Left colon (tissue), 2 donors: ENCODE measurements around the gene LEFTY1. TPM values are rescaled to one million over a fixed set of nuclear protein-coding genes. Genes with fewer than 3 reads are reported as not detected.
"Not testable (repeated sequence)": the region's sequence is repeated elsewhere in the genome, so short reads cannot be mapped to it uniquely, and the experiment has no call there.

Experiments used
- ATAC-seq: fragments of 200-7000 bp; cut with Tn5 transposase; one replicate; pipeline ENCODE4 v1.9.1; 2020; ENCODE audit warnings: mild to moderate bottlenecking, moderate library complexity
- DNase-seq, 2 donors: peaks; one replicate each; pipeline ENCODE4 v3.0.0-alpha.2; 2020
- intact Hi-C, 2 donors: fragments of 100-400 bp; cut with DNase I in 1 of 2; cut with micrococcal nuclease in 1 of 2; formaldehyde crosslinking; loops; one replicate each; pipeline versions ENCODE4 v1.11.2 to v1.14.0; 2022; cut with DNase I, micrococcal nuclease
- long read RNA-seq: library from polyadenylated mRNA; unstranded; transcript quantifications from one replicate; pipeline ENCODE4 v2.0.0, GENCODE V29; 2021
- total RNA-seq, 2 donors: library from RNA; stranded (reverse); fragmentation: NEBNext Ultra II Directional; extraction: Animal tissue kit (Norgen Biotek cat#: 25700); gene quantifications; one replicate each; pipeline ENCODE4 v1.2.1, GENCODE V29; 2021
- donor health status: DM: no; HTN: no; CAD: no.
- donor health status: DM: yes; HTN: yes; CAD: no.

The LEFTY1 gene, protein sequence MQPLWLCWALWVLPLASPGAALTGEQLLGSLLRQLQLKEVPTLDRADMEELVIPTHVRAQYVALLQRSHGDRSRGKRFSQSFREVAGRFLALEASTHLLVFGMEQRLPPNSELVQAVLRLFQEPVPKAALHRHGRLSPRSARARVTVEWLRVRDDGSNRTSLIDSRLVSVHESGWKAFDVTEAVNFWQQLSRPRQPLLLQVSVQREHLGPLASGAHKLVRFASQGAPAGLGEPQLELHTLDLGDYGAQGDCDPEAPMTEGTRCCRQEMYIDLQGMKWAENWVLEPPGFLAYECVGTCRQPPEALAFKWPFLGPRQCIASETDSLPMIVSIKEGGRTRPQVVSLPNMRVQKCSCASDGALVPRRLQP
- total RNA-seq, result 100 to 1,000 TPM; 106 to 385 TPM
- long read RNA-seq, transcript LEFTY1-201 (4 exons, 1,626 nt), result major isoform, 869 of 908 reads
- long read RNA-seq, partial matches to known transcripts, result 30 of 908 reads
- long read RNA-seq, other reads (novel, unspliced or antisense), result 9 of 908 reads

DNA sequence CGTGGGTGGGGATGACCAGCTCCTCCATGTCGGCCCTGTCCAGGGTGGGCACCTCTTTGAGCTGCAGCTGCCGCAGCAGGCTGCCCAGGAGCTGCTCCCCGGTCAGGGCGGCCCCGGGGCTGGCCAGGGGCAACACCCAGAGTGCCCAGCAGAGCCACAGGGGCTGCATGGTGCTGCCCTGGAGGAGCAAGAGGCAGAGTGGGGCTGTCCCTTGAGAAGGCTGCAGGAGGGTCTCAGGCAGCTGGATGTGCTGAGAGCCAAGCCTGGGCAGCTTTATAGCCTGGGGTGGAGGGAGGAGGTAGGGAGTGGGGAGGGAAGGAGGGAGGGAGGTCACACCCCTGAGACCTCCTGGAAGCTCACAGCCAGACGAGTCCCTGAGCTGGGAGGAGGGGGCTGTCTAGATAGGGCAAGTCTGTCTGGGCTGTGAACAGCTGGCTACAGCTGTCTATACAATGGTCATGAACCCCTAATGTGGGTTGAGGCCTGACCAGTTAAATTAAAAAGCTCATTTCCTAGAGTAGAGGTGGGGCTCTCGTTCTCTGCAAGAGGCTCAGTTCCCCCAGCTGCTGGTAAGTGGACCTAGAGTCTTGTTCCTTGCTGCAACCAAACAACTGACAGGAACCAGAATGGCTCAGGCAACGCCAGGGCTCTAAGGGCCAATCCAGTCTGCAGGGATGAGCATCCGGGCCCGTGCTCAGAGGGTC, at the start of gene LEFTY1:
LEFTY1 (minus strand) TSS at position 249 of the 704 bp plus-strand sequence; CDS start at position 169, 80 bp downstream.
- DNase-seq, result peak; percentile 74 to 85
- intact Hi-C loops, result no loop called here
- ATAC-seq, result peak; percentile 54

DNA sequence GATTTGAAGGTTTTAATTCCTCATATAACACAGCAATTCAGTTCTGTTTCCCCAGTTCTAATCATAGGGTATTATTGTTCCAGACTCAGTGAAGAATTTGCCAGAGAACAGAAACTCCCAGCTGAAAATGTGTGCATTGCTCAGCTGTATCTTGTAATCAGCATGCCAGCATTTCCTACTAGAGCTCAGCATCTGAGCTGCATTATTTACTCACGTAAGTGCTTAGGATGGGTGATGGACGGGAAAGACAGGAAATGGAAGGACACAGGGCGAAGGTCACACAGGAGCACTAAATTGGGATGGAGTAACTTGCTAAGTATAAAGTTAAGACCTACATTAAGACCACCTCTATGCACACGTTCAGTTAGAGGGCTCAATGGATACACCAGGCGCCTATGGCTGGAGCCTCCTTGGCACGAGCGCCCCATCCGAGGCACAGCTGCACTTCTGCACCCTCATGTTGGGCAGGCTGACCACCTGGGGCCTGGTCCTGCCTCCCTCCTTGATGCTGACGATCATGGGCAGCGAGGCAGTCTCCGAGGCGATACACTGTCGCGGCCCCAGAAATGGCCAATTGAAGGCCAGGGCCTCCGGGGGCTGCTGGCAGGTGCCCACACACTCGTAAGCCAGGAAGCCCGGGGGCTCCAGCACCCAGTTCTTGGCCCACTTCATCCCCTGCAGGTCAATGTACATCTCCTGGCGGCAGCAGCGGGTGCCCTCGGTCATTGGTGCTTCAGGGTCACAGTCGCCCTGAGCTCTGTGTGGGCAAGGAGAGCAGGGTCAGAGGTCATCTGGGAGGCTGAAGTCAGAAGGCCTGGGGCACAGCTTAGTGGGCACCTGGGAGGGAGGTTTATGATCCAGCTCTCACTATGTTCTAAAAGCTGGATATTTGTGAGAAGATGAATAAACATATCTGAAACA, 48.4 kb upstream of the LEFTY1 start:
- DNase-seq (no peak), ATAC-seq (peak; percentile 43)
- intact Hi-C loops, result no loop called here

DNA sequence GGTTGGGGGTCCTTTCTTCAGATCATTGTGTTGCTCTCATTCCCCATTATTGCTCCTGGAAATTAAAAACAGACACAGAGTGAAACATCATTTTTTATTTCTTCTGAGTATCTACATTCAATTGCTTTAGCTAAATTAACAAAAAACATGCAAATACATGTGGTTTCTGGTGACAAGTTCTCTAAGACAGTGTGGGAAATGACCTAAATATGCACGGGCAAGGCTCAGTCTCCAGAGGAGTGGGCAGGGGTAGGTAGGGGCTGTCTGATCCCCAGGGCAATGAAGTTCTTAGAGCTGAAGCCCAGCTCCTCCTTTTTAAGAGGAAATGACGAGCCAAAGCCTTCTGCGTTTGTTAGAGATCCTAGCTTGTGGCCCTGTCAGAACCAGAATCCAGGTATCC, 47.6 kb upstream of the LEFTY1 start:
- intact Hi-C loops, result no loop called here
- DNase-seq (no peak), ATAC-seq (no peak)

DNA sequence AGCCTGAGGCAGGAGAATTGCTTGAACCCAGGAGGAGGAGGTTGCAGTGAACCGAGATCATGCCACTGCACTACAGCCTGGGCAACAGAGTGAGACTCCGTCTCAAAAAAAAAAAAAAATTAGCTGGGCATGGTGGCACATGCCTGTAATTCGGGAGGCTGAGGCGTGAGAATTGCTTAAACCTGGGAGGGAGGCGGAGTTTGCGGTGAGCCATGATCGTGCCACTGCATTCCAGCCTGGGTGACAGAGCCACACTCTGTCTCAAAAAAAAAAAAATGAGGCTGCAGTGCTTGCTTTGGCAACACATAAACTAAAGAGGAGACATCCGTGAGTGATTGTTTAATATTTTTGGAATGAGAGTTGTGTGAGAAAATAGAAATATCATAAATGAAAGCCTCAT, 47.1 kb upstream of the LEFTY1 start:
- intact Hi-C loops, DNase-seq, ATAC-seq: not testable (repeated sequence)

DNA sequence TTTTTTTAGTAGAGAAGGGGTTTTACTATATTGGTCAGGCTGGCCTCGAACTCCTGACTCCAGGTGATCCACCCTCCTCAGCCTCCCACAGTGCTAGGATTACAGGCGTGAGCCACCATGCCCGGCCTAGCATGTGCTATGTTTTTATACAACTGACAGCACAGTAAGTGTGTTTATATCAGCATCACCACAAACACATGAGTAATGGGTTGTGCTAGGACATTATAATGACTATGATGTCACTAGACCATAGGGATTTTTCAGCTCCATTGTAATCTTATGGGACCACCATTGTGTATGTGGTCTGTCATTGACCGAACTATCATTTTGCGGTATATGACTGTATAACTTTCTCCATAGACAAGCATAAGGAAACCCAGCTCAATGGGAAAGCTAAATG, 45.8 kb upstream of the LEFTY1 start:
- intact Hi-C loops, result no loop called here
- DNase-seq (no peak), ATAC-seq (no peak)

DNA sequence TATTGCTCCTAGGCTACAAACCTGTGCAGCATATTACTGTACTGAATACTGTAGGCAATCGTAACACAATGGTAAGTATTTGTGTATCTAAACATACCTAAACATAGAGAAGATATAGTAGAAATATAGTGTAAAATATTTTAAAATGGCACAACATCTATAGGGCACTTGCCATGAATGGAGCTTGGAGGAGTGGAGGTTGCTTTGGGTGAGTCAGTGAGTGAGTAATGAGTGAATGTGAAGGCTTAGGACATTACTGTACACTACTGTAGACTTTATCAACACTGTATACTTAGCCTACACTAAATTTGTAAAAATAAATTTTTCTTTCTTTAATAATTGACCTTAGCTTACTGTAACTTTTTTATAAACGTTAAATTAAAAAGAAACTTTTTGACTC, 44.1 kb upstream of the LEFTY1 start:
- intact Hi-C loops, result no loop called here
- DNase-seq (no peak), ATAC-seq (no peak)

DNA sequence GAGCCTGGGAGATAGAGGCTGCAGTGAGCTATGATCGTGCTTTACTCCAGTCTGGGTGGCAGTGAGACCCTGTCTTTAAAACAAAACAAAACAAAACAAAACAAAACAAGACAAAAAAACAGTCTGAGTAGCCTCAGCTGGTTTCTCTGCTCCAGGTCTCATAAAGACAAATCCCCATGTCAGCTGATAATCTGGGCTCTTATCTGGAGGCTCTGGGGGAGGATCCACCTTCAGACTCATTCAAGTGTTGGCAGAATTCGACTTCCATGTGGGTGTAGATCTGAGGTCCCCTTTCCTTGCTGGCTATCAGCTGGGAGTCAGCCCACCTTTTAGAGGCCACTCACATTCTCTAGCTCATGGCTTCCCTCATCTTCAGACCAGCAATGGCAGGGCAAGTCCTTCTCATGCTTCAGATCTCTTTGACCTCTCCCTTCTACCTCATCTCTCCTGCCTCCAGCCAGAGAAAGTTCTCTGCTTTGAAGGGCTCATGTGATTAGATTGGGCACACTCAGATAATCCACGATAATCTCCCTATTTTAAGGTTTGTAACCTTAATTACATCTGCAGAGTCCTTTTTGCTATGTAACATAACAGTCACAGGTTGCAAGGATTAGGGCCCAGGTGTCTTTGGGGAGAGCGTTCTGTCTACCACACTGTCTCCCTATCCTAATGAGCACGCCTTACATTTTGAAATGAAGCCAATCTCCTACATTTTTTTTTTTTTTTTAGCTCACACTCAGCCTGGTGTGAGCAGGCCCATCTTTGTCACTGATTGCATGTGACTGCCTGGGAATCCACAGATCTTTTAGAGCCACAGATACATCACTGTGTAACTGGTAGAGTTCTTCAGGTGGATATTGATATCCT, 42.6 kb upstream of the LEFTY1 start:
- intact Hi-C loops, result no loop called here
- no peak for DNase-seq
- no peak for ATAC-seq

DNA sequence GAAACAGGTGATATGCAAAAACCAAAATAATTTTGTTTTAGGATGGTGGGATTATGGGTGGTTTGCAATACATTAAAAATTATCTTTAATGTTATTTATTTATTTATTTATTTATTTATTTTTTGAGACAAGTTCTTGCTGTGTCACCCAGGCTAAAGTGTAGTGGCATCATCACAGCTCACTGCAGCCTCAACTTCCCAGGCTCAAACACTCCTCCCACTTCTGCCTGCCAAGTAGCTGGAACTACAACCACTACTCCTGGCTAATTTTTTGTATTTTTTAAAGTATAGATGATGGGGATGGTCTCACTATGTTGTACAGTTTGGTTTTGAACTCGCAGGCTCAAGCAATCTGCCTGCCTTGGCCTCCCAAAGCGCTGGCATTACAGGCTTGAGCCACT, 41.6 kb upstream of the LEFTY1 start:
- ATAC-seq (no peak), DNase-seq (no peak)
- intact Hi-C loops, result no loop called here

DNA sequence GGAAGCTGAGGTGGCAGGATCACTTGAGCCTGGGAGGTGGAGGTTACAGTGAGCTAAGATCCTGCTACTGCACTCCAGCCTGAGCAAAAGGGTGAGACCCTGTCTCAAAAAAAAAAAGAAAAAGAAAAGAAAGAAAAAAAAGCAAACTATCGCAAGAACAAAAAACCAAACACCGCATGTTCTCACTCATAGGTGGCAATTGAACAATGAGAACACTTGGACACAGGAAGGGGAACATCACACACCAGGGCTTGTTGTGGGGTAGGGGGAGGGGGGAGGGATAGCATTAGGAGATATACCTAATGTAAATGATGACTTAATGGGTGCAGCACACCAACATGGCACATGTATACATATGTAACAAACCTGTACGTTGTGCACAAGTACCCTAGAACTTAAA, 40.5 kb upstream of the LEFTY1 start:
- ATAC-seq, DNase-seq, intact Hi-C loops: not testable (repeated sequence)

DNA sequence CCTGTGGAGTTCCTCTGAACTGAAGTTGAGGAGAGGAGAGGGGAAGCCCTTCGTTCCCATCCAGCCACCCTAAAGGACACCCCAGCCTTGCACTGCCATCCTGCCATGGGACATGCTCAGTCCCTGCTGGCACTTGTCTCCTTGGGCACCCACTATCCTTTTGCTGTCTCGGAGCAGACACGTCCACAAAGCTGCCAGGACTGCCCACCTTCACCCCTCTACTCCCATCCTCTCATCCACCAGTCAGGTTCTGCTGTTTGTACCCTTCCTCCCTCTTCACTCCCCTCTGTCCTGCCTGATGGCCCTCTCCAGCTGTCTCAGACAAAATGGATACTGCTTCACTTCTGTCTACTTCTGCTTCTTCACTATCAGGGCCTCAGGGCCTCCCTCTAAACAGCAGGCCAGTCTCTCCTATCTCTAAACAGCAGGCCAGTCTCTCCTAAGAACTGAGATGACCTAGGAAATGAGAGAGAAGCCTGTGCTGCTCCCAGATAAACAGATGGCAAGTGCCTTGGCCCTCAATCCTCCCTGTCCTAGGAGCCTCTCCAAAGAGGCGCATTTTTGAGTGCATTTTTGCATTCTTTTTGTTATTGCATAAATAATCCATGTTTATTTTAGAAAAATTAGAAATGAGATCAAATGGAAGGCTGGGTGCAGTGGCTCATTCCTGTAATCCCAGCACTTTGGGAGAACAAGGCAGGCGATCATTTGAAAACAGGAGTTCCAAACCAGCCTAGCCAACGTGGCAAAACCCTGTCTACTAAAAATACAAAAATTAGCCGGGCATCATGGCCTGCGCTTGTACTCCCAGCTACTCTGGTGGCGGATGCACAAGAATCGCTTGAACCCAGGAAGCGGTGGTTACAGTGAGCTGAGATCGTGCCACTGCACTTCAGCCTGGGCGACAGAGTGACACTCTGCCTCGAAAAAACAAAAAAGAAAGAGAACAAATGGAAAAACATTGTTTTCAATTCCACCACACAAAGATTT, 39.5 kb upstream of the LEFTY1 start:
- DNase-seq, result no peak
- no peak for ATAC-seq
- intact Hi-C loops, result no loop called here

DNA sequence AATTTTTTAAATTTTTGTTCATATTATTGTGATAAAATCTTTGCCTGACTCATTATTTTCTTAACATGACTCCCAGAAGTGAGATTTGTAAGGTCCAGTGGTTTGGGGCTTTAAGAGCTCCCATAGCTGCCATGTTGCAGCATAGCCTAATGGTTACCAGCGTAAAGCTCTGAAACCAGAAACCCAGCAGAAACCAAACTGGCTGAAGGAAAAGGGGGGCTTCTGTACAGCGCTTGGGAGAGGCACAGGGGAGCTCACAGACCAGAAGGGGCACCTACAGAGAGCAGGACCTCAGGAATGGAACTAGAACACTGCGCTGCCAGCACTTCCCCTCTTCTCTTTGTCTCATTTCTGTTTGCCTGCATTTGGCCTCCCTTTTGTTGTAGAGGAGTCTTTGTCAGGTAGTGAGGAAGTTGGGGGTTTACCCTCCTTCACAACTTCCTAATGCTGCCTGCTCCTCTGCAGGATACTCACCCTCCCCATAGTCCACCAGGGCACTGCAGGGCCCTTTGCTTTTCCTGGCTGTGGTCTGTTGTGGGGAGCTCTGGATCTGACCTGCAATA, 37.7 kb upstream of the LEFTY1 start:
- intact Hi-C loops, result no loop called here
- DNase-seq (no peak), ATAC-seq (no peak)

DNA sequence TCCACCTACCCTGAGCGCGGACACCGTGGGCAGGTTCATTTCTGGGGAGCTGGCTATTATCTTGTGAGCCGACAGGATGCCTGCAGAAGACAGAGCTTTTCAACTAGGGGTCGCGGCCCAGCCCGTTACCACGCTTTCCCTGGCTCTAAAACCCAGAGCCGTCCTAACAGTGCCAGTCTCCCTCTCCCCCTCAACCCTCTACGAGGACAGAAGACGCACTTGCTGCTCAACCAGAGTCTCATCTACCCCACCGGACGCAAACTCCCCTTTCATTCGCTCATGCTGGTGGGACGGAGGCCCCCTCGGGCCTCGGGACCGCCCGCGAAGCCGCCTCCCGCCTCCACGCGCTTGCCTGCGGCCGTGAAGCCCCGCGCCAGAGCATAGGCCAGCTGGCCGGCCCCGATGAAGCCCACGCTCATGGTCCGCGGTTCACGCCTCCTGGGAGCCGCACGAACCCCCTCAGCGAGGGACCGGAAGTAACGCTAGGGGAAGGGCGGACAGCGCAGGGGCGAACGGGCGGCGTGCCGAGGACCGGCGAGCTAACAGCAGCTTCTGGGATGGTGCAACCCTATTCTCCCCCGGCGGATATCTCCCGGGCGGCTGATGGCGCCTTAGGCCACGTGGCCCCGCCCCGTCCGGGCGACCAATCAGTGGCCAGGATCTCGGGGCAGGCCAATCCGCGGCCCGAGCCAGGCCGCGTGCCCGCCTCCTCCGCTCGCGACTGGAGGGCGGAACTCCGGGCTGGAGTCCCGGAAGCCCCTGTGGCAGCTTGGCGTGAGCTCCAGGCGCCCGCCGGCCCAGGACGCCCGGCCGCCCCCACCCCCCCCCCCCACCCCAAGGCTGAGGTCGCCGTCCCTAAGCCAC, 35.0 kb upstream of the LEFTY1 start, which contains the start of gene PYCR2:
PYCR2 (minus strand) TSS at position 559 of the 864 bp plus-strand sequence; CDS start at position 419, 140 bp downstream.
- peak; percentile 94 to 96 for DNase-seq
- ATAC-seq, result peak; percentile 97
- intact Hi-C loops, result no loop called here

DNA sequence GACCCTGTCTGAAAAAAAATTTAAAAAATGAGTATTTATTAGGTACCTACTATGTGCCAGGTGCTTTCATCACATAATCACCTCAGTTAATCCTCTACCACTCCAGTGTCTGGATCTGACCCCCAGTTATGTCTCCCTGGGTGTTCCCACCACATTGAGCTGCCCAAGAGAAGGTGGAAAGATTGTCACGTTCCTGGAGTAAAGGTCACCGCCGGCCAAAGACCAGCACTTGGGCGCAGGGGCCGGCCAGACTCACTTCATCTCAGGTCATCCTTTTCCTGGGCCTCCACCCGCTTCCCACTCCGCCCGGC, 34.4 kb upstream of the LEFTY1 start:
- DNase-seq, result peak in 1 of 2 donors; percentile 49
- peak; percentile 54 for ATAC-seq
- intact Hi-C loops, result no loop called here

DNA sequence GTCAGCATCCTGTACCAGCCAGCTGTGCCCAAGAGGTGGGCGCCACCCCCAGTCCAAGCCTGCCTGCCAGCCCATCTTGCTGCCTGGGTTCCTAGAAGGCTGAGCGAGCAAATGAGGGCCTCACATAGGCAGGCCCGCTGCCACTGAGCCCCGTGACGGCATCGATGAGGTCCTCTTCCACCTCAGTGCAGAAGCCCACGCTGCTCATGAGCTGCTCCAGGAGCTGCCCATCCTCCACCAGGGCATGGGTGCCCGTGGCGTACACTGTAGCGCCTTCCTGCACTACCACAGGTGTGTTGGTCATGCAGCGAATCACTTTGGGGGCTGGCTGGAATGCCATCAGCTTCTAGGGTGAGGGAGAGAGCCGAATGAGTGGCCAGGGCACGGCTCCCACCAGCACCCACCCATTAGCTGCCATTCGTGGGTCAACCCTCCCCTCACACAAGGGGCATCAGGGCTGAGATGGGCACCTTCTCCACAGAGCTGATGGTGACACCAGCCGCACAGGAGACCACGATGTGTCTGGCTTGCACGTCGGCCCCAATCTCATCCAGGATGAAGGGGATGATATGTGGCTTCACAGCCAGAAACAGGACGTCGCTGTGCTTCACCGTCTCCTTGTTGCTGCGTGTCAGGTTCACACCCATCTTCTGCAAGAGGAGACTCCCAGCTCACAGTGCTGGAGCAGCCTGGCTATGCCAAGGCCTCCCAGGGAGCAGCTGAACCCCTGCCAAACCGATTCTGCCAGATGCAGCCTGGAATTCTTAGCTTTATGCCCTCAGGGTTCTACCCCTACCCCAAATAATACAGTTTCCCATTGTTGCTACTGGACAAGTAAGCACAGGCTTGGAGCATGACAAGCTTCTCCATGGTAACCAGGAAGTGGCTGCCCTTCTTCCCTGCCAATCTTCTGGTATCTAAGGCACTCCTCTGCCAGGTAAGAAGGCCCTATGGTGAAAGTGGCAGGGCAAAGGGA, 33.1 kb upstream of the LEFTY1 start:
- intact Hi-C loops, result no loop called here
- ATAC-seq (peak; percentile 29), DNase-seq (no peak)

DNA sequence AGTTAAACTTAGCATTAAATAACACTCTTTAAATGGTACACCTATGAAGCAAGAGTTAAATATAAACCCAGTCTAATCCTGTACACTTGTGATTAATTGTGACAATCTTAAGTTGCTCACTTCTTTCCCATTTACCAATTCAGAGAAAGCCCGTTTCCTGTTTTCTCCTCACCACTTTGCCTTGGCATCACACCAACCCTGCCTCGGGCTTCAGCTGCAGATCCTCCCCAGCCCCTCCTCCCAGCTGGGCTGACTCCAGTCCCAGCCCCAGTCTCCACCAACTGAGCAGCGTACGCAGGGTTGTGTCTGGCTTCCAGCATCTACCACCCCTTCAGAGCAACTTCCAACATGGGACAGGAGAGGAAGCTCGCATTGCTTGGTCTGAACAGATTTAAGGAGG, 31.0 kb upstream of the LEFTY1 start:
- intact Hi-C loops, result loop anchor here in 1 of 2 donors (10.0 kb wide), 1 partner anchor 445 kb away; no protein-coding TSS in a partner anchor
- DNase-seq (peak; percentile 61 to 70), ATAC-seq (no peak)
